B cell (primary cell): ENCODE results near the gene MRO. TPM values are rescaled to one million over a fixed set of nuclear protein-coding genes. Genes with fewer than 3 reads are reported as not detected.
"Not testable (repeated sequence)": the region's sequence is repeated elsewhere in the genome, so short reads cannot be mapped to it uniquely, and the experiment has no call there.

Source experiments
- ATAC-seq: fragments of 200-7000 bp; cut with Tn5 transposase; one replicate; pipeline ENCODE4 v1.10.0; 2021; ENCODE audit warnings: low read depth, mild to moderate bottlenecking, moderate number of reproducible peaks, moderate library complexity
- CTCF ChIA-PET: fragments of 350-600 bp; sonication (Branson Sonifier 250); formaldehyde crosslinking; loops from one replicate; lab custom pipeline; 2021; ENCODE audit warnings: antibody characterized with exemption, inconsistent platforms; lab: Charles Lee
- POLR2A ChIA-PET: fragments of 350-600 bp; sonication (Branson Sonifier 250); formaldehyde crosslinking; loops from one replicate; lab custom pipeline; 2021; ENCODE audit warnings: antibody characterized with exemption; lab: Charles Lee
- DNase-seq: peaks from one replicate; pipeline ENCODE4 v3.0.0; 2013
- H2AFZ ChIP-seq: 2 replicates; pipeline ENCODE4 v1.6.1; 2012; ENCODE audit warnings: mild to moderate bottlenecking, low read depth, low read length; ENCODE audit not compliant: insufficient read depth, poor library complexity, severe bottlenecking
- H3K27ac ChIP-seq, 2 donors: 1 replicate in 1 of 2; 2 replicates in 1 of 2; pipeline ENCODE4 v1.5.1; 2012 to 2013; ENCODE audit warnings: low read length in 2 of 2, mild to moderate bottlenecking in 2 of 2, moderate library complexity in 1 of 2
- H3K27me3 ChIP-seq, 4 experiments: fragments of 200-600 bp in 1 of 4; sonication (generic) in 1 of 4; replicated peaks in 1 of 4; 1 replicate in 2 of 4; 2 replicates in 2 of 4; pipeline versions ENCODE4 v1.6.1 to v1.7.0; 2013 to 2016; ENCODE audit warnings: low read length in 3 of 4, mild to moderate bottlenecking in 2 of 4, mixed read lengths in 1 of 4, moderate library complexity in 1 of 4; ENCODE audit not compliant: insufficient read depth in 4 of 4, control insufficient read depth in 3 of 4; ENCODE audit errors: control extremely low read depth in 1 of 4
- H3K36me3 ChIP-seq, 2 experiments: replicated peaks in 1 of 2; 1 replicate in 1 of 2; 2 replicates in 1 of 2; pipeline versions ENCODE4 v1.6.1 to v1.7.1; 2013; ENCODE audit warnings: low read length in 1 of 2; ENCODE audit not compliant: insufficient read depth in 2 of 2, control insufficient read depth in 1 of 2; ENCODE audit errors: control extremely low read depth in 1 of 2, extremely low read depth in 1 of 2
- H3K4me1 ChIP-seq, 2 donors: fragments of 200-600 bp in 1 of 2; sonication (generic) in 1 of 2; 1 replicate in 1 of 2; 2 replicates in 1 of 2; pipeline versions ENCODE4 v1.5.1 to v1.6.1; 2013 to 2017; ENCODE audit warnings: low read length in 2 of 2; ENCODE audit not compliant: control insufficient read depth in 2 of 2, insufficient read depth in 2 of 2
- H3K4me2 ChIP-seq: replicated peaks from 2 replicates; pipeline ENCODE3; 2012; ENCODE audit warnings: mild to moderate bottlenecking, low read depth, low read length; ENCODE audit not compliant: poor library complexity, severe bottlenecking
- H3K4me3 ChIP-seq, 5 experiments: fragments of 200-600 bp in 1 of 5; sonication (generic) in 1 of 5; 1 replicate in 3 of 5; 2 replicates in 2 of 5; pipeline versions ENCODE4 v1.5.1 to v1.7.0; 2011 to 2016; ENCODE audit warnings: low read length in 4 of 5, mild to moderate bottlenecking in 4 of 5, low read depth in 2 of 5, control low read depth in 1 of 5, moderate library complexity in 1 of 5; ENCODE audit not compliant: insufficient read depth in 1 of 5; ENCODE audit errors: control extremely low read depth in 1 of 5, extremely low read depth in 1 of 5
- H3K79me2 ChIP-seq: fragments of 200-600 bp; sonication (generic); one replicate; pipeline ENCODE4 v1.6.0; 2016; ENCODE audit warnings: low read length; ENCODE audit not compliant: control insufficient read depth, insufficient read depth
- H3K9ac ChIP-seq: fragments of 200-600 bp; sonication (generic); 2 replicates; pipeline ENCODE4 v1.6.1; 2017; ENCODE audit warnings: mild to moderate bottlenecking, low read length, moderate library complexity
- H3K9me3 ChIP-seq, 3 donors: one replicate each; pipeline versions ENCODE4 v1.6.1 to v1.7.1; 2013; ENCODE audit warnings: low read length in 2 of 3; ENCODE audit not compliant: control insufficient read depth in 2 of 3, insufficient read depth in 1 of 3; ENCODE audit errors: control extremely low read depth in 1 of 3
- H4K20me1 ChIP-seq: 2 replicates; pipeline ENCODE4 v1.6.0; 2012; ENCODE audit warnings: mild to moderate bottlenecking, low read length; ENCODE audit not compliant: insufficient read depth, control insufficient read depth, poor library complexity, severe bottlenecking
- H3K27ac Mint-ChIP-seq: one replicate; pipeline ENCODE4 v1.8.0; 2021; ENCODE audit warnings: mixed read lengths
- H3K27me3 Mint-ChIP-seq: one replicate; pipeline ENCODE4 v1.8.0; 2021; ENCODE audit warnings: mixed read lengths
- H3K4me1 Mint-ChIP-seq: one replicate; pipeline ENCODE4 v1.8.0; 2021; ENCODE audit warnings: mixed read lengths
- H3K4me3 Mint-ChIP-seq: one replicate; pipeline ENCODE4 v1.8.0; 2021; ENCODE audit warnings: mixed read lengths
- H3K9me3 Mint-ChIP-seq: one replicate; pipeline ENCODE4 v1.8.0; 2022; ENCODE audit warnings: mixed read lengths; ENCODE audit not compliant: insufficient read depth
- CTCF ChIP-seq: fragments of 200-600 bp; IDR thresholded peaks from one replicate; pipeline ENCODE4 v1.8.0; 2022; ENCODE audit warnings: antibody characterized with exemption, mild to moderate bottlenecking
- EZH2 ChIP-seq: IDR thresholded peaks from 2 replicates; pipeline ENCODE4 v1.6.1; 2012; ENCODE audit warnings: borderline replicate concordance, low read depth, mild to moderate bottlenecking, moderate library complexity, low read length; ENCODE audit not compliant: insufficient read depth, poor library complexity, severe bottlenecking
- WGBS: methylation state at CpG from one replicate; pipeline ENCODE4 v1.1.5; 2013; ENCODE audit warnings: missing lambda C conversion rate; ENCODE audit not compliant: insufficient coverage; 5-methylcytosine and 5-hydroxymethylcytosine counted together
- intact Hi-C: fragments of 100-400 bp; cut with micrococcal nuclease; formaldehyde crosslinking; loops from one replicate; pipeline ENCODE4 v1.10.0; 2022
- polyA plus RNA-seq: library from polyadenylated mRNA; depleted of rRNA; stranded (reverse); fragments of >200 nt; gene quantifications from 2 replicates; pipeline ENCODE4 v1.2.3, GENCODE V29; 2012
- total RNA-seq, 2 donors: library from RNA; stranded (reverse); fragments of 120-200 nt in 1 of 2; gene quantifications; 1 replicate in 1 of 2; 2 replicates in 1 of 2; pipeline versions ENCODE4 v1.2.3 to v1.2.4, GENCODE V29; 2013 to 2022

Gene MRO
- total and polyA plus RNA-seq, 2 donors (not counting 1 experiment from before 2014, with no cell fraction given), result not detected

GRCh38 chr18:50859793-50860555 lies 40.2 kb upstream of the MRO start:
- H3K36me3 ChIP-seq, result no peaks in the 10 kb centered on the region
- intact Hi-C loops, result no loop called here
- H3K4me3 Mint-ChIP-seq, result no peak overlapping the region
- no peak for DNase-seq
- POLR2A ChIA-PET, result no interaction called here
- peaks cover 0 to 2% (median 0%) of the 10 kb centered on the region in 3 donors for H3K9me3 ChIP-seq
- no peak overlapping the region for H3K27ac ChIP-seq
- no peak for ATAC-seq
- TF ChIP-seq EZH2, result no peak
- no peak for TF ChIP-seq CTCF
- H3K4me1 Mint-ChIP-seq, result peaks cover 10% of the 10 kb centered on the region
- CTCF ChIA-PET, result interaction anchor here (0.7 kb wide), 1 partner anchor 11 kb away, joined by 3 read pairs; no protein-coding TSS in a partner anchor
- peaks cover 0 to 6% (median 0%) of the 10 kb centered on the region in 4 experiments for H3K27me3 ChIP-seq
- H3K4me3 ChIP-seq, result no peak overlapping the region
- no peaks in the 10 kb centered on the region for H4K20me1 ChIP-seq
- peaks cover 13 to 15% of the 10 kb centered on the region in 2 donors for H3K4me1 ChIP-seq
- H2AFZ ChIP-seq, result no peak overlapping the region
- H3K4me2 ChIP-seq, result no peak overlapping the region
- H3K27ac Mint-ChIP-seq, result no peak overlapping the region
- no peaks in the 10 kb centered on the region for H3K79me2 ChIP-seq
- no peaks in the 10 kb centered on the region for H3K27me3 Mint-ChIP-seq
- no peak overlapping the region for H3K9ac ChIP-seq
- H3K9me3 Mint-ChIP-seq, result no peaks in the 10 kb centered on the region

GRCh38 chr18:50857694-50858093 lies 37.9 kb upstream of the MRO start:
- no peaks in the 10 kb centered on the region for H3K79me2 ChIP-seq
- H3K27ac ChIP-seq, result no peak overlapping the region
- no peak overlapping the region for H2AFZ ChIP-seq
- no peak overlapping the region for H3K9ac ChIP-seq
- H4K20me1 ChIP-seq, result no peaks in the 10 kb centered on the region
- no peak for ATAC-seq
- H3K4me3 ChIP-seq, result no peak overlapping the region
- H3K27me3 ChIP-seq, result peaks cover 0 to 6% (median 1%) of the 10 kb centered on the region in 4 experiments
- WGBS, result 95% methylated on average over 3 of the region's 3 CpGs
- TF ChIP-seq EZH2, result no peak
- peaks cover 0 to 10% (median 8%) of the 10 kb centered on the region in 3 donors for H3K9me3 ChIP-seq
- no peak for DNase-seq
- H3K36me3 ChIP-seq, result no peaks in the 10 kb centered on the region
- Mint-ChIP-seq H3K9me3 (no peaks in the 10 kb centered on the region), H3K27ac (no peak overlapping the region), H3K4me1 (peaks cover 10% of the 10 kb centered on the region), H3K27me3 (peaks cover 4% of the 10 kb centered on the region), H3K4me3 (no peak overlapping the region)
- intact Hi-C loops, result no loop called here
- ChIA-PET POLR2A (no interaction called here), CTCF (no interaction called here)
- peaks cover 11 to 13% of the 10 kb centered on the region in 2 donors for H3K4me1 ChIP-seq
- no peak overlapping the region for H3K4me2 ChIP-seq

GRCh38 chr18:50857166-50857565 lies 37.4 kb upstream of the MRO start:
- H2AFZ ChIP-seq, H3K9me3 ChIP-seq, H3K4me1 Mint-ChIP-seq, H3K9ac ChIP-seq, H3K27ac Mint-ChIP-seq, H4K20me1 ChIP-seq, POLR2A ChIA-PET, H3K4me2 ChIP-seq, ATAC-seq, H3K4me1 ChIP-seq, H3K79me2 ChIP-seq, H3K27me3 ChIP-seq, H3K4me3 Mint-ChIP-seq, DNase-seq, H3K36me3 ChIP-seq, H3K27ac ChIP-seq, H3K9me3 Mint-ChIP-seq, H3K27me3 Mint-ChIP-seq, CTCF ChIA-PET, intact Hi-C loops, H3K4me3 ChIP-seq: not testable (repeated sequence)
- WGBS, result 100% methylated on average over 1 of the region's 5 CpGs
